Esophagus muscularis mucosa (tissue), 4 donors: ENCODE data around the gene C12orf75. TPM values are rescaled to one million over a fixed set of nuclear protein-coding genes. Genes with fewer than 3 reads are reported as not detected.
"Not testable (repeated sequence)": the region's sequence is repeated elsewhere in the genome, so short reads cannot be mapped to it uniquely, and the experiment has no call there.

Experiments used
- DNase-seq: peaks from one replicate; pipeline ENCODE4 v3.0.0-alpha.2; 2017; ENCODE audit errors: extremely low spot score
- H3K27ac ChIP-seq, 4 donors: fragments of 200-600 bp; sonication (generic); replicated peaks in 1 of 4; 1 replicate in 3 of 4; 2 replicates in 1 of 4; pipeline ENCODE4 v1.5.1; 2016 to 2019; ENCODE audit warnings: mild to moderate bottlenecking in 1 of 4
- H3K27me3 ChIP-seq, 4 donors: fragments of 200-600 bp; sonication (generic); one replicate each; pipeline versions ENCODE4 v1.5.1 to v1.6.0; 2016 to 2019
- H3K36me3 ChIP-seq, 4 donors: fragments of 200-600 bp; sonication (generic); one replicate each; pipeline ENCODE4 v1.5.1; 2016 to 2019
- H3K4me1 ChIP-seq, 4 donors: fragments of 200-600 bp; sonication (generic); one replicate each; pipeline ENCODE4 v1.5.1; 2016 to 2019
- H3K4me3 ChIP-seq, 4 donors: fragments of 200-600 bp; sonication (generic); 1 replicate in 2 of 4; 2 replicates in 2 of 4; pipeline ENCODE4 v1.5.1; 2016 to 2019; ENCODE audit warnings: mild to moderate bottlenecking in 4 of 4, moderate library complexity in 1 of 4
- H3K9me3 ChIP-seq, 4 donors: fragments of 200-600 bp; sonication (generic); 1 replicate in 3 of 4; 2 replicates in 1 of 4; pipeline ENCODE4 v1.5.1; 2016 to 2019
- EP300 ChIP-seq: sonication (generic); formaldehyde crosslinking; IDR thresholded peaks from one replicate; pipeline ENCODE4 v1.6.1; 2017; ENCODE audit warnings: antibody characterized with exemption
- POLR2A ChIP-seq: fragments of 450-650 bp; IDR thresholded peaks from one replicate; pipeline ENCODE4 v1.6.1; 2017; ENCODE audit warnings: antibody characterized with exemption, moderate library complexity, mild to moderate bottlenecking, low read depth
- POLR2AphosphoS5 ChIP-seq, 2 donors: sonication (generic); formaldehyde crosslinking; IDR thresholded peaks; one replicate each; pipeline ENCODE4 v1.6.1; 2017; ENCODE audit warnings: antibody characterized with exemption in 2 of 2
- WGBS: methylation state at CpG from one replicate; pipeline ENCODE4 v1.1.5; 2018; 5-methylcytosine and 5-hydroxymethylcytosine counted together
- intact Hi-C: fragments of 100-400 bp; cut with DNase I; formaldehyde crosslinking; loops from one replicate; pipeline ENCODE4 v1.15.1; 2023
- total RNA-seq, 4 donors: library from RNA; depleted of rRNA; stranded (reverse); fragments of >200 nt; gene quantifications; one replicate each; pipeline versions ENCODE4 v1.1.0 to v1.2.1, GENCODE V29; 2016
- TF ChIP-seq, protein P1 (sequence below), 3 experiments: fragments of 200-600 bp in 2 of 3; fragments of 450-650 bp in 1 of 3; sonication (generic) in 2 of 3; IDR thresholded peaks; one replicate each; pipeline ENCODE4 v1.5.1; 2017 to 2019; ENCODE audit warnings: antibody characterized with exemption in 3 of 3, mild to moderate bottlenecking in 2 of 3, moderate library complexity in 1 of 3

Gene C12orf75
- total RNA-seq, 4 donors from 2014 or later, result 0.83 to 3.1 (median 2.8) TPM

DNA sequence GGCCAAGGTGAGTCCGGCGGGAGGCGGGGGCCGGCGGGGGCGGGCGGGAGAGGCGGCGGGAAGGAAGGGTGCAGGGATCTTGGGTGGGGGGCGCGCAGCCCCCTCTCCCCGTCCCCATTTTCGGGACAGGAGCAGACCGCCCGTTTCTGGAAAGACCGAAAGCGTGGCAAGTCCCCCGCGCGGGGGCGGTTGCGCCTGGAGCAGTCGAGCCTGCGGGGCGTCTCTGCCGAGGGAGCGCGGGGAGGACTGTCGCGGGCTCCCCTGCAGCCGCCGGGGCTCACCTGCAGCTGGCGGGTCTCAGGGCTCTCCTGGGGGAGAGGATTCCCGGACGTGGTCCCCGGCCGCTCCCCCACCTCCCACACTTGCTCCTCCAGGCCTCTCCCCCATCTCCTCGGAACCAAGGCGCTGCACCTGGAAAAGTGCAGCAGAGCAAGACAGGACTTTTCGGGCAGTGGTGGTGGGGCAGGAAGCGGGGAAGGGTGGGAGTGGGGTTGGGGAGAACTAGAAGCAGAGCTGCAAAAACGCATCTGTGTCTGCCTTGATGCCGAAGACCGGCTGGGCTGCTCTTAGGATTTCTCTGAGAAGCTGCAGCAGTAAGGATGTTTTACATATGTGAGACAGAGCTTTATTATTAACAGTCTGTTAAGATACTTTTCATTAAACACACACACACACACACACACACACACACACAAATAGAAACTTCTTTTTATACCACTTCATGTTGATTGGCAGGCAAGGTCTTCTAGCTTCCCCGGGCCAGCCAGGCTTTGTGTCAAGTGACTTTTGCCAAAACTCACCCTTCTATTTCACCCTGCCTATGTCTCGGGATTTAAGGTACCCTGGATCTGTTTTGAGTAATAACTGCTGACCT, 677 bp downstream of the C12orf75 start:
- peaks cover 0 to 21% (median 0%) of the 10 kb centered on the region in 4 donors for H3K27me3 ChIP-seq
- H3K4me3 ChIP-seq, result peak overlapping the region; percentile 72 to 78 (median 72)
- peak; percentile 81 for DNase-seq
- no peaks in the 10 kb centered on the region for H3K36me3 ChIP-seq
- peak overlapping the region in 3 of 4 donors; percentile 23 to 40 (median 36) for H3K27ac ChIP-seq
- WGBS, result 13% methylated on average over 17 of the region's 46 CpGs
- intact Hi-C loops, result no loop called here
- peaks cover 7 to 23% (median 18%) of the 10 kb centered on the region in 4 donors for H3K4me1 ChIP-seq
- H3K9me3 ChIP-seq, result no peaks in the 10 kb centered on the region
- TF ChIP-seq, protein P1, sequence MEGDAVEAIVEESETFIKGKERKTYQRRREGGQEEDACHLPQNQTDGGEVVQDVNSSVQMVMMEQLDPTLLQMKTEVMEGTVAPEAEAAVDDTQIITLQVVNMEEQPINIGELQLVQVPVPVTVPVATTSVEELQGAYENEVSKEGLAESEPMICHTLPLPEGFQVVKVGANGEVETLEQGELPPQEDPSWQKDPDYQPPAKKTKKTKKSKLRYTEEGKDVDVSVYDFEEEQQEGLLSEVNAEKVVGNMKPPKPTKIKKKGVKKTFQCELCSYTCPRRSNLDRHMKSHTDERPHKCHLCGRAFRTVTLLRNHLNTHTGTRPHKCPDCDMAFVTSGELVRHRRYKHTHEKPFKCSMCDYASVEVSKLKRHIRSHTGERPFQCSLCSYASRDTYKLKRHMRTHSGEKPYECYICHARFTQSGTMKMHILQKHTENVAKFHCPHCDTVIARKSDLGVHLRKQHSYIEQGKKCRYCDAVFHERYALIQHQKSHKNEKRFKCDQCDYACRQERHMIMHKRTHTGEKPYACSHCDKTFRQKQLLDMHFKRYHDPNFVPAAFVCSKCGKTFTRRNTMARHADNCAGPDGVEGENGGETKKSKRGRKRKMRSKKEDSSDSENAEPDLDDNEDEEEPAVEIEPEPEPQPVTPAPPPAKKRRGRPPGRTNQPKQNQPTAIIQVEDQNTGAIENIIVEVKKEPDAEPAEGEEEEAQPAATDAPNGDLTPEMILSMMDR (IDR thresholded peaks at IDR 0.05), result peak in 1 of 3 experiments; percentile 3
- TF ChIP-seq POLR2A, result no peak

DNA sequence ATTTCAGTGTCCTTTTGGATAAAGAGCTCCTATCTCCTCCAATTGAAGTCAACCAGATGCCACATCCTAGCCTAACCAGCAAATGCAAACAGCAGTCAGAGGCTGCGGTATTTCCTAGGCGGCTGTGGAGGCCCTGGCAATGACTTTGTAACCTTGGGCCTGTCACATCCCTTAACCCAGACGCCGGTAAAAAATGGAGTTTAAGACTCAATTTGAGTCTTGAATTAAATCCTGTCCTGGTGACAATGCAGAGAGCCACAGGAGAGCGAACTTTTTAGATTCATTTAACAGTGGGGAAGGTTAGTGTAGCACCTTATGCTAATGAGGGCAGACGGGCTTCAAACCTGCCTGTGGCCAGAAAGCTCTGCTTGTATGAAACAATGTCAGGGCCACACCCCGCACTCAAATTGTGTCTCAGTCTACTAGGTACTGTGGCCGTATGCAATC, 1.3 kb downstream of the C12orf75 start:
- Histone ChIP-seq H3K36me3 (no peaks in the 10 kb centered on the region), H3K27ac (no peak overlapping the region), H3K4me3 (no peak overlapping the region), H3K27me3 (peaks cover 0 to 21% (median 0%) of the 10 kb centered on the region in 4 donors), H3K9me3 (no peaks in the 10 kb centered on the region), H3K4me1 (peaks cover 7 to 23% (median 18%) of the 10 kb centered on the region in 4 donors)
- intact Hi-C loops, result no loop called here
- TF ChIP-seq EP300, result no peak
- TF ChIP-seq, protein P1 (IDR thresholded peaks at IDR 0.05), result no peak
- TF ChIP-seq POLR2A, result no peak
- peak; percentile 39 for DNase-seq
- 86% methylated on average over 6 of the region's 8 CpGs for WGBS

DNA sequence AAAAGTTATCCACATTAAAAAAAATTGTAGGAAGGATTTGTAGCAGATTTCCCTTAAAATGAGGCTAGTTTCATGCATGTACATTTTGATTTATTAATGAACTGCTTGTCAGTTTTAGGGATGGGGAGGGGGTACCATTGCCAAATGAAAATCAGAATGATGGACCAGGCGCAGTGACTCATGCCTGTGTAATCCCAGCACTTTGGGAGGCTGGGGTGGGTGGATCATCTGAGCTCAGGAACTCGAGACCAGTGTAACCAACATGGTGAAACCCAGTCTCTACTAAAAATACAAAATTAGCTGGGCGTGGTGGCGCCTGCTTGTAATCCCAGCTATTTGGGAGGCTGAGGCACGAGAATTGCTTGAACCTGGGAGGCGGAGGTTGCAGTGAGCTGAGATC, 1.8 kb downstream of the C12orf75 start:
- H3K4me3 ChIP-seq, H3K9me3 ChIP-seq, H3K27ac ChIP-seq, DNase-seq, H3K36me3 ChIP-seq, intact Hi-C loops: not testable (repeated sequence)
- 94% methylated on average over 6 of the region's 6 CpGs for WGBS
- H3K27me3 ChIP-seq, result peaks cover 0 to 21% (median 0%) of the 10 kb centered on the region in 4 donors
- peaks cover 7 to 23% (median 18%) of the 10 kb centered on the region in 4 donors for H3K4me1 ChIP-seq

DNA sequence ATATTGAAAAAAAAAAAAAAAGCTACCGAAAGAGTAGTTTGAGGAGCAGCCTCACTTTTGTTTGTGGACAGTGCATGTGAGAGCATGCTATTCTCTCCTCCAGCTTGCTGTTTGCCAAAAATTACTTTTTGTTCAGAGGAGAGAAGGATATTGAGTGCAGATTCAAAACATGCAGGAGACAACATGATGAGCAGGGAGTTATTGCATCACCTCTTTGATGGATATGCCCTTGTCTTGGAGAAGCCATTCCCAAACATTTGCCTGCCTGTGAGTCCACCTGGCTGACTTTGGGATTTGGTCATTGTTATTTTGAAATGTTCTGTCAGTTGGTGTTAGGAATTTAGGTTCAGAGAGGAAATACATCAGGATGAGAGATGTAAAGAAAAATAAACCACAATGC, 2.4 kb downstream of the C12orf75 start:
- H3K4me3 ChIP-seq, result no peak overlapping the region
- peaks cover 7 to 23% (median 18%) of the 10 kb centered on the region in 4 donors for H3K4me1 ChIP-seq
- H3K27me3 ChIP-seq, result peaks cover 0 to 21% (median 0%) of the 10 kb centered on the region in 4 donors
- intact Hi-C loops, result no loop called here
- H3K27ac ChIP-seq, result no peak overlapping the region
- no peaks in the 10 kb centered on the region for H3K36me3 ChIP-seq
- H3K9me3 ChIP-seq, result no peaks in the 10 kb centered on the region
- WGBS, result 69% methylated on average over 1 of the region's 1 CpG
- DNase-seq, result no peak
- TF ChIP-seq EP300 (no peak), POLR2AphosphoS5 (IDR thresholded peaks at IDR 0.05) (no peak), POLR2A (no peak)
- TF ChIP-seq, protein P1 (IDR thresholded peaks at IDR 0.05), result no peak

DNA sequence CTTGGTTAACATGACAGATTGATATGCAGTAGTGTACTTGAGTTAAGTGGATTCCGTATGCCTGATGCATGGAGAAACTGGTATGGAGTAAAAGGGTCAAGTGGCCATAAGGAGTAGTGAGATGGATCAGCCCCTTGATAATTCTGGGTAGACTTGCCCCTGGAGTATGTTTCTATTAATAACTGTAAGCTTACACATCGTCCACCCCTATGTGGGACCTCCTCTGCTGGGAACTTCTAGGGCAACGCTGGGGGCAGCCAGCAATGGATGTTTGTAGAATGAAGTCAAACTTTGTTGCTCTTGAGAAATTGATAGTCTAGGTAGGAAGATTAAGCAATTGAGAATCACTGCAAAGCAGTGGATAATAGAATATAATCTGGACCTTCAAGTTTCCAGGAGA, 3.5 kb downstream of the C12orf75 start:
- WGBS, result 57% methylated on average over 3 of the region's 3 CpGs
- Histone ChIP-seq H3K27ac (no peak overlapping the region), H3K4me1 (peaks cover 7 to 23% (median 18%) of the 10 kb centered on the region in 4 donors), H3K9me3 (no peaks in the 10 kb centered on the region), H3K27me3 (peaks cover 0 to 21% (median 0%) of the 10 kb centered on the region in 4 donors), H3K36me3 (no peaks in the 10 kb centered on the region), H3K4me3 (no peak overlapping the region)
- intact Hi-C loops, result no loop called here
- peak; percentile 72 for DNase-seq
- TF ChIP-seq POLR2A, result no peak
- no peak for TF ChIP-seq EP300
- TF ChIP-seq, protein P1 (IDR thresholded peaks at IDR 0.05), result no peak
- no peak for TF ChIP-seq POLR2AphosphoS5 (IDR thresholded peaks at IDR 0.05)
